GM21390 (cell line): Measurements from ENCODE around the gene TGM1.
"Not testable (repeated sequence)": the region's sequence is repeated elsewhere in the genome, so short reads cannot be mapped to it uniquely, and the experiment has no call there.

ENCODE experiments used
- ATAC-seq: cut with Tn5 transposase; IDR thresholded peaks from one replicate; pipeline ENCODE4 v1.9.1; 2021; ENCODE audit not compliant: unreplicated experiment

The TGM1 gene

DNA sequence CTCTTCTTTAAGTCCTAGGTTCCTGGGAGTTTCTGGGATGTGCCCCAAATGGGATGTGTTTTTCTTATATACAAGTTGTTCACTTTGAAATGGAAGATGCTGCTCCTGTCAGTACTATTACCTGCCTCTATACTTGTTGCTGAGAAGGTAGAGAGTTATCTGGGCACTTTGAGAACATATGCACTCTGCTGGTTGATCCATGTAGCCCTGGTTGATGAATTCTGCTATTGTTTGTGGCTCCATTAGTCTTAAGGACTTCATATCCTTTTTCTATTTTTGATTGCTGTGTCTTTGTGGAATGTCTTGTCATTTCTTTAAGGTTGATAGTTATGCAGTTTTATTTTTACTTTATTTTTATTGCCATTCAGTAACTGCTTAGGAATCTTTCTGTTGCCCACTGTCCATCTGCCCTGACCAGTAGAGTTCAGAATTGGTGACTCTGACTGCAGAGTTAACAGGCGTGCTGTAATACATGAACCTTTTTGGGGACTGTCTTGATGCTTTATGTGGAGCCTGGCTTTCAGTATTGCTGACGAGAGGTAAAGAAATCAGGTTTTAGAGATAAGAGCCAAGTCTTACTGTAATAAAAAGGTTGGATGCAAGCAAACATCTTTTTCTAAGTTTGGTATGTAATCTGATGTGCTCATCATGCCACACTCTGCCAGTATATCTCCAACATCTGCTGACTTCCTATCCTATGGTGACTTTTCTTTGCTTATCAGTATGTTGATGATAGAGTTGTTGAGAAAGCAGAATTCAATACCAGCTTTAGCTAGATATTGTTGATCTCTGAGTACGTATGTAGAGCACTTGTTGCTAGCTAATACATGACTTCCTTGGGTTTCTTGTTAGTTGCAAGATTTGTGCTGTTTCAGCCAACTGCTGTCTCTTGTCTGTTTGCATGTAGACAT, 28.6 kb downstream of the TGM1 start:
- no peak for ATAC-seq

DNA sequence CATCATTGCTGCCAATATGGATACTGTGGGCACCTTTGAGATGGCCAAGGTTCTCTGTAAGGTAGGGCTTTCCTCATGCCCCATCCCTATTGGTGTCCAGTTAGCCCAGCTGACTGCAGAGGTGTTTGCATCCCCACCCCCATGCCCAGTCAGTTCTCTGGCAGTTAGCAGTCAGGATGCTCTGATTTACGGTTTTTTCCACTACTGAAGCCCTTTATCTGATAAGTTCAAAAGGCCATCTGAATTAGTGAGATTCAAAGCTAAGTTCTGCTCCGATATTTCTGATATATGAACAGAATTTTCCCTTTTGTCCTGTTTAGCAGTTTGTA, 29.5 kb downstream of the TGM1 start:
- ATAC-seq: no peak

GRCh38 chr14:24232645-24233537, 30.1 kb downstream of the TGM1 start, which contains the start of gene GMPR2:
TSS of gene GMPR2 (plus strand) at chr14:24232929. CDS start at chr14:24233254, 325 bp downstream.
- peak; percentile 70 for ATAC-seq

- peak; percentile 78 for ATAC-seq
These were observed 30.8 kb downstream of the TGM1 start, which contains the start of gene NEDD8 for GRCh38 chr14:24232121-24232644. TSS of gene NEDD8 (minus strand) at chr14:24232367. CDS start at chr14:24232267, 100 bp downstream.

DNA sequence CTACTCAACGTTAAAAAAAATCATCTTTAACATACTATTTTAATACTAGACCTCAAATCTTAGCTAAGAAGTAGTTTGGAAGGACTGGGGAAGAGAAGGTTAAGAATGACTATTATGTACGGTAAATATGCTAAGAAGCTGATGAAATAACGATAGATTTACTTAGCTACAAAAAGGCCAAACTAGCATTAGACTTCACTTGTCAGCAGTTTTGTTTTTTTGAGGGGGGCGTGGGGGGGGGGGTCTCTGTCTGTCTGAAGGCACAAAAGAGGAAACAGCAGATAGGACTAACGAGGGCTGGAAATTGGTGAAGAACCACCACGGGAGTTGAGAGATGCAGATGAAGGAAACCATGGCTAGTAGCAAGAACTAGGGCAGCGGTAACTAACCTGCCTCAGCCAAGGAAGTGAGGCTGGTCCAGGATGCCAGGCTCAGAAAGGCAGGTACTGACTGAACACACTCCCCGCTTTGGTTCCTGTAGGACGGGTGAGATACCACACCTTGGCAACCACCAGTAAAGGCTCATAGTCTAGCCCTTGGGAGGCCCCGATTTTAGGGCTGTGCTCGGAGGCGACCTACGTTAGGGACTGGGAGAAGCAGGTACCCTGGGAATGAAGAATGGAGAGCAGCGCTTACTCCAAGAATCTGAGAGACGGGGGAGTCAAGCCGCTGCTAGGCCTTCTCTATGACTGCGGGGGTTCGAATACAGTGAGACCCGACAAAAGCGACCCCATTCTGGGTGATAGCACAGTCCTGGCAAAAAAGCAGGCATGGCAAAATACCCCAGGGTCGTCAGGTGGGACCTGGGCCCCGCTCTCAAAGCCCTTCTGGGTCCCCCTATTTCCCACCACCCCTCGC, 31.5 kb downstream of the TGM1 start:
- ATAC-seq: no peak

GRCh38 chr14:24228902-24229301, 34.1 kb downstream of the TGM1 start:
- ATAC-seq: no peak

- no peak for ATAC-seq
These were observed 36.5 kb downstream of the TGM1 start for GRCh38 chr14:24226473-24226872.

GRCh38 chr14:24224618-24225071, 38.3 kb downstream of the TGM1 start:
- ATAC-seq: no peak

- not testable (repeated sequence) for ATAC-seq
These were observed 40.0 kb downstream of the TGM1 start for GRCh38 chr14:24222987-24223386.

DNA sequence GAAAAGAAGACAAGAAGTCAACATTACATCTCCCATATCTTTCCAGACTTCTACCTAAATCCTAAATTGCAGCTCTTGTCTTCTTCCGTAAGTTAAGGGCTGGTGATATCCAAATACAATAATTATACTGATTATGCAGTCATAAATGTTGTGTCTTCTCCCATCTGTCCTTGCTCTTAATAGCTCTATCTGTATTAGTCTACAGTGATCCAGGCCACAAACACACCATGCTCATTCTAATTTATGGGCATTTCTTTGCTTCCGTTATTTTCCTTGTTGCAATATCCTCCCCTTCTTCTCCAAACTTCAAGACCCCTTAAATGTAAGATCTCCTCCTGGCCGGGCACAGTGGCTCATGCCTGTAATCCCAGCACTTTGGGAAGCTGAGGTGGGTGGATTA, 43.5 kb downstream of the TGM1 start:
- no peak for ATAC-seq

GRCh38 chr14:24219080-24219479, 43.9 kb downstream of the TGM1 start:
- ATAC-seq: no peak

DNA sequence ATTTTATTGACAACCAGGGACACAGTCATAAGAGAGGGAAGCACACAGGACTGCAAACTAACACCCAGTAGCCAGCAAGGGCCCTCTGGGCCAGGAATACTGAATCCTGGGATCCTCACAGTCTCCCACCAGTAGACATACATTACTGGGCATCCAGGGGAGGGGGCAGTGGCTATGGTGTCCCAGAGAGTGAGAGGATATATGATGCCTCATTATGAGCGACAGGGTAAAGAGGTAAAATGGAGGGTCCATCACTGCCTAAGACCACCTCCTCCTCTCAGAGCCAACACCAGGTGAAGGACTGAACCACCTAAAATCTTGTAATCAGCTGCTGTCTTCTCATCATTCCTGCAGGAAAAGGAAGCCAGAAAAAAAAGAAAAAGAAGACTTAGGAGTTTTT, 46.1 kb downstream of the TGM1 start:
- ATAC-seq: not testable (repeated sequence)

DNA sequence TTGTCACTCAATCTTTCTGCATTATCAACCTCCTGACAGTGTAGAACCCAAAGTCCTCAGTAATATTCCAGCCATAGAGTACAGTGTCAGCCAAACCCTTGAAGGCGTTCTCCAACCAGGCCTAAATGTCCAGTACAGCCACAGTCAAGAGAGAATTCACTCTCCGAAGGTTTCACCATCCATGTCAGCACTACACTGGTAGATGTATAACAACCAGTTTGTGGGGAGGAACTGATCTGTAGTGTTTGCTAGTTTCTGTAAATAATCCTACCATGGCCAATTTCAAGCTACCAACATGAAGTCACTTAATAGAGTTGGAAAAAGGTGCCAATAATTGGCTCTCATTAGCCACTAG, 46.7 kb downstream of the TGM1 start:
- no peak for ATAC-seq

DNA sequence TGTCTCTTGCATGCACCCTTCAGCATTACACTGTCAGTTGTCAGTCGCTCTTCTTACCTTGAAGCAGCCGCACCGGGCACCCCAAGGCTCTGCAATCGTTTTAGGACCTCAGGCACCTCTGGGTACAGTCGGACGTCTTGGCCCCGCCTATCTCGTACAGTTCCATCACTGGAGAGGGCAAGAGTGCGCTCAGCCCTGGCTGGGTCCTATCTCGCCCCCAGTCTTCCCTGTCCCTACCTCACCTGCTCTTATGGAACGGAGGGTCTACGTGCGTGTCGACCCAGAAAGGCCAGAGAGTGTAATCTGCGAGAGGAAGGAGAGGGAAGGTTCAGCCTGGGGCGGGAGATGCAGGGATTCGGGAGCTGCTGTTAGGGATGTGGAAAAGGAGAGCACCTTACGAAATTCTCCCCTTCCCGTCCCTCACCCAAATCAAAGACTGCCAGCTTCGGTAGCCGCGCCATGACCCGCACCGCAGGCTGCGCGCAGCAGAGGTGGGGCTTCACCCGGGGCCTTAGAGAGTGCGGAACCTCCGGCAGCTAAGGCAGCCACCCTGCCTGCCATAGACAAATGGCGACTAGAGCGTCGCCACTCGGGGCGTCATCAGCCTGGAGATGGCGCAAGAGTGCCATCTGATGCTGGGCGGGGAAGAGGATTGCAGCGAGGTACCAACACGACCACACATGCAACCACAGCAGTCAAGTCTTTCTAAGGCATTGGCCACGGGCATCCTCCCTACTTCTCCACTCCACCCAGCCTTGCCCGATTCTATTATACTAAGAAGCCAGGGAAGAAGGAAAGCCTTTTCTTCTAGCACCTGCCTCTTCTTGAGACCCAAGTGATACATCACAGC, 47.3 kb downstream of the TGM1 start, which contains the start of gene MDP1:
Gene MDP1, minus strand, starts transcription at position 572 of the 850 bp plus-strand sequence. Its CDS starts 111 bp downstream, at position 461.
- peak; percentile 62 for ATAC-seq

GRCh38 chr14:24213866-24214662, 48.9 kb downstream of the TGM1 start:
- no peak for ATAC-seq

GRCh38 chr14:24212924-24213865, 49.8 kb downstream of the TGM1 start, which contains the start of gene CHMP4A:
TSS of gene CHMP4A (minus strand) at chr14:24213488. CDS start at chr14:24213439, 49 bp downstream.
- peak; percentile 78 for ATAC-seq

GRCh38 chr14:24211311-24211710, 51.7 kb downstream of the TGM1 start:
- ATAC-seq: no peak
